Suprapubic skin (tissue), 4 donors: Measurements from ENCODE around the gene TAS1R3. TPM values are rescaled to one million over a fixed set of nuclear protein-coding genes. Genes with fewer than 3 reads are reported as not detected.

Experiments used
- DNase-seq, 2 donors: peaks; one replicate each; pipeline ENCODE4 v3.0.0-alpha.2; 2019; ENCODE audit warnings: low spot score in 2 of 2
- H3K27ac ChIP-seq: fragments of 200-600 bp; sonication (generic); one replicate; pipeline ENCODE4 v1.5.1; 2019
- H3K27me3 ChIP-seq: fragments of 200-600 bp; sonication (generic); one replicate; pipeline ENCODE4 v1.5.1; 2019
- H3K36me3 ChIP-seq: fragments of 200-600 bp; sonication (generic); one replicate; pipeline ENCODE4 v1.5.1; 2019
- H3K4me1 ChIP-seq: fragments of 200-600 bp; sonication (generic); one replicate; pipeline ENCODE4 v1.5.1; 2019
- H3K4me3 ChIP-seq: fragments of 200-600 bp; sonication (generic); one replicate; pipeline ENCODE4 v1.5.1; 2019; ENCODE audit warnings: mild to moderate bottlenecking
- H3K9me3 ChIP-seq: fragments of 200-600 bp; sonication (generic); one replicate; pipeline ENCODE4 v1.5.1; 2019
- CTCF ChIP-seq, 2 donors: fragments of 200-600 bp in 1 of 2; fragments of 450-650 bp in 1 of 2; sonication (generic) in 1 of 2; IDR thresholded peaks; one replicate each; pipeline ENCODE4 v1.5.1; 2016 to 2019; ENCODE audit warnings: antibody characterized with exemption in 2 of 2, mild to moderate bottlenecking in 1 of 2, moderate library complexity in 1 of 2
- EP300 ChIP-seq: sonication (generic); formaldehyde crosslinking; IDR thresholded peaks from one replicate; pipeline ENCODE4 v1.6.1; 2017; ENCODE audit warnings: antibody characterized with exemption
- POLR2A ChIP-seq, 2 donors: fragments of 450-650 bp; IDR thresholded peaks; one replicate each; pipeline ENCODE4 v1.6.1; 2017; ENCODE audit warnings: antibody characterized with exemption in 2 of 2, mild to moderate bottlenecking in 2 of 2, moderate library complexity in 2 of 2
- POLR2AphosphoS5 ChIP-seq, 3 donors: sonication (generic); formaldehyde crosslinking; IDR thresholded peaks; one replicate each; pipeline ENCODE4 v1.6.1; 2017; ENCODE audit warnings: antibody characterized with exemption in 3 of 3
- WGBS: methylation state at CpG from one replicate; pipeline ENCODE4 v1.1.5; 2018; 5-methylcytosine and 5-hydroxymethylcytosine counted together
- total RNA-seq, 4 donors: library from RNA; depleted of rRNA; stranded (reverse); fragments of >200 nt; gene quantifications; one replicate each; pipeline ENCODE4 v1.1.0, GENCODE V29; 2016

The TAS1R3 gene
- total RNA-seq, 4 donors from 2014 or later: 0.56 to 1.8 (median 0.82) TPM

DNA sequence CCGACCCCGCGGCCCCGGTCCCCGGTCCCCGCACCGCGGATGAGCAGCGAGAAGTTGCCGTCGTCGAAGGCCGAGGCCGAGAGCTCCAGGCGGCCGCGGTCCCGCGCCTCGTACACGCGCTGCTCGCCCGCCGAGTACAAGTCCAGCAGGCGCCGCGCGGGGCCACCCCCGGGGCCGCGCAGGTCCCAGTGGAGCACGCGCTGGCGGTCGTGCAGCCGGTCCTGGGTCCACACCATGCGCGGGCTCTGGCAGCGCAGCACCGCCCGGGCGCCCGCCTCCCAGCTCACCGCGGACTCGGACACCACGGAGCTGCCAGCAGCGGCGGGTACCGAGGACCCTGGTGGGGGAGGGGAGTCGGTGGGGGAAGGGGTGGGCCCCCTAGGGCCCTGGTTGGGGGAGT is 24.3 kb downstream of the TAS1R3 start:
- Histone ChIP-seq H3K9me3 (no peaks in the 10 kb centered on the region), H3K27ac (peak overlapping the region; percentile 30), H3K4me1 (peaks cover 84% of the 10 kb centered on the region), H3K27me3 (peaks cover 26% of the 10 kb centered on the region), H3K4me3 (peak overlapping the region; percentile 48), H3K36me3 (no peaks in the 10 kb centered on the region)
- TF ChIP-seq CTCF (IDR thresholded peaks at IDR 0.05): no peak
- TF ChIP-seq POLR2A (IDR thresholded peaks at IDR 0.05): no peak
- TF ChIP-seq POLR2AphosphoS5 (IDR thresholded peaks at IDR 0.05): no peak
- TF ChIP-seq EP300: no peak
- no CpG with 5 or more reads among the region's 52 CpGs for WGBS
- no peak for DNase-seq

- WGBS: 22% methylated on average over 6 of the region's 8 CpGs
- Histone ChIP-seq H3K36me3 (no peaks in the 10 kb centered on the region), H3K9me3 (no peaks in the 10 kb centered on the region), H3K4me3 (peak overlapping the region; percentile 48), H3K27me3 (peaks cover 26% of the 10 kb centered on the region), H3K4me1 (peaks cover 92% of the 10 kb centered on the region), H3K27ac (peak overlapping the region; percentile 88)
- TF ChIP-seq POLR2AphosphoS5 (IDR thresholded peaks at IDR 0.05) (no peak), CTCF (IDR thresholded peaks at IDR 0.05) (no peak), POLR2A (IDR thresholded peaks at IDR 0.05) (no peak), EP300 (no peak)
- no peak for DNase-seq
Observed at GRCh38 chr1:1356166-1356795, 25.2 kb downstream of the TAS1R3 start.

DNA sequence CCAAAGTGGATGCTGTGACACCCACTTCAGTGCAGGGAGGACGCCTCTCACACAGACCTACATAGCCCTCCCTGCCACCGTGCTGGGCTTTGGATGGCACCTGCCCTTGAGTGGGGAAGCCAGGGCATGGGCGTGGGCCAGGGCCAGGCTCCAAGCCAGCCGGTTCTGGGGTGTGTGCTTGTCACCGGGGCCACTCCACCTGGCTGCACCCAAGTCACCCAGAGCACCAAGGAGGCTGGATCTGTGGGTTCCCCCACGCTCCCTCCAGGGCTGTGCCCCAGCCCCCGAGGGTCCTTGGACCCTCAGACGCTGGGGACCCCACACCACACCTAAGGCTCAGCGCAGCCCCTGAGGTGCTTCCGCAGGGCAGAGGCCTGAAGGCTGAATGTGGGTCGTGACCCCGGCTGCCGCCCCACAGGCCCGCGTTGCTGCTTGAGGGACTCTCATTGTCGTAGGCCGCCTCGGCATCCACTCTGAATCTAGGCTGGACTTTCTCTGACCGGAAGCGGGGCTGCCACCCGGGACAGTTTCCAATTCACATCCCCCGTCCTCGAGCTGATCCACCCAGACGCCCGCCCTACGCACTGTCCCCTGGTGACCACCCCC is 25.8 kb downstream of the TAS1R3 start:
- WGBS: 36% methylated on average over 11 of the region's 26 CpGs
- Histone ChIP-seq H3K9me3 (no peaks in the 10 kb centered on the region), H3K4me3 (peak overlapping the region; percentile 48), H3K36me3 (no peaks in the 10 kb centered on the region), H3K27me3 (peaks cover 26% of the 10 kb centered on the region), H3K27ac (peak overlapping the region; percentile 88), H3K4me1 (peaks cover 92% of the 10 kb centered on the region)
- DNase-seq: no peak
- no peak for TF ChIP-seq CTCF (IDR thresholded peaks at IDR 0.05)
- no peak for TF ChIP-seq POLR2AphosphoS5 (IDR thresholded peaks at IDR 0.05)

DNA sequence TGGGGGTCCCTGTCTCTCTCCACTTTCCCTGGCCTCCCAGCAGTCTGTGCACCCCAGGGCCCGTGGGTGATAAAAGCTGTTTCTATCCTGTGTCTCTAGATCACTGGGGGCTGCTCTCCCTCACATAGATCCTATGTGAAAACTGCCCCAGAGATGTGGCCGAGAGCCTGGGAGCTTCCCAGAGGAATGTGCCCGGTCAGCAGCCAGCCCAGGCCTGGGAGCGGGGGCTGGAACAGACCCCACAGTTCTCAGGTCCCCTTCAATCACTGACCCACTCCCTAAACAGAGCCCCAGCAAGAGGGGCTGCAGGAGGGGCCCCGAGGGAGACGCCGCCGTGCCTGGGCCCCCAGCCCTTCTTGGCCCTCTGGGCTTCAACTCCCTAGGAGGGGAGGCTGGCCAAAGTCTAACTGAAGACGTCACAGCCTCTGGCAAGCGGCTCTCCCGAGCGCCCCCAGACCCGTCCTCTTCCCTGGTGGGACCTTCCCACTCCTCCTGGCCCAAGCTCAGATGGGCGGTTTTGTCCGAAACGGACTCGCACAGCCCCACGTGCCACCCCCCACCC is 26.9 kb downstream of the TAS1R3 start:
- Histone ChIP-seq H3K9me3 (no peaks in the 10 kb centered on the region), H3K36me3 (no peaks in the 10 kb centered on the region), H3K4me3 (peak overlapping the region; percentile 48), H3K27me3 (peaks cover 26% of the 10 kb centered on the region), H3K4me1 (peaks cover 84% of the 10 kb centered on the region), H3K27ac (peak overlapping the region; percentile 88)
- TF ChIP-seq POLR2AphosphoS5 (IDR thresholded peaks at IDR 0.05): no peak
- no peak for TF ChIP-seq POLR2A (IDR thresholded peaks at IDR 0.05)
- no peak for TF ChIP-seq CTCF (IDR thresholded peaks at IDR 0.05)
- no peak for TF ChIP-seq EP300
- WGBS: 23% methylated on average over 8 of the region's 18 CpGs
- DNase-seq: no peak
